Heart right ventricle (tissue), 16 donors: Measurements from ENCODE around the gene MAML1. TPM values are rescaled to one million over a fixed set of nuclear protein-coding genes. Genes with fewer than 3 reads are reported as not detected.
"Not testable (repeated sequence)": the region's sequence is repeated elsewhere in the genome, so short reads cannot be mapped to it uniquely, and the experiment has no call there.

Source experiments
- ATAC-seq, 8 donors: fragments of 200-7000 bp; cut with Tn5 transposase; one replicate each; pipeline ENCODE4 v1.9.1; 2020; ENCODE audit warnings: mild to moderate bottlenecking in 8 of 8, moderate library complexity in 8 of 8, moderate number of reproducible peaks in 1 of 8
- DNase-seq, 2 donors: peaks; one replicate each; pipeline ENCODE4 v3.0.0-alpha.2; 2020
- H3K27ac ChIP-seq, 10 donors: fragments of 200-600 bp; sonication (generic) in 2 of 10; one replicate each; pipeline versions ENCODE4 v1.5.0 to v1.8.0; 2020 to 2022; ENCODE audit warnings: mild to moderate bottlenecking in 3 of 10
- H3K27me3 ChIP-seq, 7 donors: fragments of 200-600 bp; one replicate each; pipeline ENCODE4 v1.8.0; 2021 to 2022; ENCODE audit warnings: mild to moderate bottlenecking in 2 of 7
- H3K36me3 ChIP-seq, 9 donors: fragments of 200-600 bp; sonication (generic) in 1 of 9; one replicate each; pipeline versions ENCODE4 v1.5.0 to v1.8.0; 2020 to 2022; ENCODE audit warnings: mild to moderate bottlenecking in 2 of 9
- H3K4me1 ChIP-seq, 9 donors: fragments of 200-600 bp; sonication (generic) in 1 of 9; one replicate each; pipeline versions ENCODE4 v1.5.0 to v1.8.0; 2020 to 2022; ENCODE audit warnings: mild to moderate bottlenecking in 4 of 9
- H3K4me3 ChIP-seq, 10 donors: fragments of 200-600 bp; sonication (generic) in 2 of 10; one replicate each; pipeline versions ENCODE4 v1.5.0 to v1.8.0; 2020 to 2022; ENCODE audit warnings: mild to moderate bottlenecking in 7 of 10, moderate library complexity in 2 of 10
- H3K9me3 ChIP-seq, 11 donors: fragments of 200-600 bp in 10 of 11; sonication (generic) in 2 of 11; one replicate each; pipeline versions ENCODE4 v1.5.0 to v1.8.0; 2013 to 2022; ENCODE audit warnings: mild to moderate bottlenecking in 2 of 11, control low read depth in 1 of 11, moderate library complexity in 1 of 11
- CTCF ChIP-seq, 9 donors: fragments of 200-600 bp; sonication (generic) in 2 of 9; IDR thresholded peaks; one replicate each; pipeline versions ENCODE4 v1.5.0 to v1.8.0; 2021 to 2022; ENCODE audit warnings: antibody characterized with exemption in 9 of 9, mild to moderate bottlenecking in 5 of 9, moderate library complexity in 1 of 9
- WGBS, 2 donors: extraction: QIAGEN DNeasy Blood & Tissue Kit; methylation state at CpG; one replicate each; pipeline ENCODE4 v1.1.7; 2013; ENCODE audit warnings: inconsistent platforms in 1 of 2; 5-methylcytosine and 5-hydroxymethylcytosine counted together
- intact Hi-C, 10 donors: fragments of 100-400 bp; cut with DNase I; formaldehyde crosslinking; loops; one replicate each; pipeline versions ENCODE4 v1.11.1 to v1.14.2; 2022
- polyA plus RNA-seq, 2 donors: library from polyadenylated mRNA; stranded (reverse); fragments of 200-250 nt; gene quantifications; one replicate each; pipeline ENCODE4 v1.2.3, GENCODE V29; 2013
- total RNA-seq, 10 donors: library from RNA; stranded (reverse); fragmentation: NEBNext Ultra II Directional in 3 of 10; extraction: Animal tissue kit (Norgen Biotek cat#: 25700) in 3 of 10; gene quantifications; one replicate each; pipeline versions ENCODE4 v1.2.1 to v1.2.4, GENCODE V29; 2021 to 2023
- donor health status: Arrhythmogenic right ventricular cardiomyopathy.
- donor health status: ischemic (EF 13 %, LVEDD 7.1; RV severe dilation, severe dysfunction).
- donor health status: healthy with polysubstance abuse.
- donor health status: DM: no; HTN: yes; CAD: no.
- donor health status: DM: no; HTN: no; CAD: no.
- donor health status: ischemic (EF 25% LVEDD 6.9; RV normal size, moderate dysfunction).
- donor health status: ischemic (EF 25% LVEDD 5.7; RV mildly dilated, moderate dysfunction).
- donor health status: healthy.
- donor health status: DM: yes; HTN: yes; CAD: no.
- donor health status: Ischemic cardiomyopathy.
- donor health status: ischemic (EF 35%, LVEDD 5.7; RV mildly dilated, moderate dysfunction).
- donor health status: nonischemic (EF 11% LVEDD 7.7; RV severe dilation, severe dysfunction).
- donor health status: DM: yes; HTN: yes; CAD: no.
- donor health status: PGD.
- donor health status: ischemic (EF 29% LVEDD 5.4; RV normal size, mild dysfunction).
- donor health status: nonischemic (EF 23%, LVEDD 6.1; RV moderate dilation, normal function).

Gene MAML1
- total and polyA plus RNA-seq, 12 donors: 5.5 to 15.3 (median 11.9) TPM

GRCh38 chr5:179733772-179734126 is 1.1 kb downstream of the MAML1 start:
- 0% methylated on average over 2 of the region's 2 CpGs for WGBS, 2 donors
- TF ChIP-seq CTCF (IDR thresholded peaks at IDR 0.05): no peak
- no peak for ATAC-seq
- no peaks in the 10 kb centered on the region for H3K9me3 ChIP-seq
- peak overlapping the region; percentile 60 to 99 (median 74) for H3K4me3 ChIP-seq
- H3K27me3 ChIP-seq: no peaks in the 10 kb centered on the region
- peaks cover 0 to 52% (median 12%) of the 10 kb centered on the region in 9 donors for H3K36me3 ChIP-seq
- DNase-seq: no peak
- H3K4me1 ChIP-seq: peaks cover 8 to 67% (median 52%) of the 10 kb centered on the region in 9 donors
- peak overlapping the region; percentile 82 to 98 (median 96) for H3K27ac ChIP-seq
- intact Hi-C loops: loop anchor here in 3 of 10 donors (2.0 to 5.0 kb wide), 3 partner anchors 34 to 36 kb away; partner anchors contain the start of gene CANX (in 2 of the 3)

GRCh38 chr5:179734536-179735164 is 2.0 kb downstream of the MAML1 start:
- H3K36me3 ChIP-seq: peaks cover 0 to 52% (median 3%) of the 10 kb centered on the region in 9 donors
- H3K9me3 ChIP-seq: no peaks in the 10 kb centered on the region
- no peak for ATAC-seq
- WGBS, 2 donors: 76 to 81% methylated on average over 12 of the region's 12 CpGs
- DNase-seq: no peak
- H3K27me3 ChIP-seq: no peaks in the 10 kb centered on the region
- peak overlapping the region in 6 of 10 donors; percentile 67 to 85 (median 74) for H3K4me3 ChIP-seq
- H3K4me1 ChIP-seq: peaks cover 8 to 74% (median 53%) of the 10 kb centered on the region in 9 donors
- no peak for TF ChIP-seq CTCF (IDR thresholded peaks at IDR 0.05)
- H3K27ac ChIP-seq: peak overlapping the region in 5 of 10 donors; percentile 1 to 96 (median 92)
- intact Hi-C loops: loop anchor here in 2 of 10 donors (5.0 kb wide), 2 partner anchors 33 to 37 kb away; partner anchors contain the start of gene CANX (in 1 of the 2)

GRCh38 chr5:179738742-179739141 is 6.1 kb downstream of the MAML1 start:
- Histone ChIP-seq H3K9me3 (no peaks in the 10 kb centered on the region), H3K36me3 (peaks cover 0 to 40% (median 0%) of the 10 kb centered on the region in 9 donors), H3K4me1 (peaks cover 8 to 74% (median 51%) of the 10 kb centered on the region in 9 donors), H3K4me3 (no peak overlapping the region), H3K27ac (peak overlapping the region in 1 of 10 donors; percentile 8), H3K27me3 (no peaks in the 10 kb centered on the region)
- WGBS, 2 donors: 90 to 94% methylated on average over 4 of the region's 4 CpGs
- intact Hi-C loops: no loop called here
- ATAC-seq (no peak), DNase-seq (no peak)
- TF ChIP-seq CTCF (IDR thresholded peaks at IDR 0.05): no peak

- WGBS, 2 donors: 88 to 90% methylated on average over 7 of the region's 7 CpGs
- H3K27me3 ChIP-seq, H3K4me3 ChIP-seq, H3K9me3 ChIP-seq, intact Hi-C loops, H3K27ac ChIP-seq, DNase-seq, ATAC-seq: not testable (repeated sequence)
- H3K36me3 ChIP-seq: peaks cover 0 to 19% (median 0%) of the 10 kb centered on the region in 9 donors
- peaks cover 0 to 54% (median 21%) of the 10 kb centered on the region in 9 donors for H3K4me1 ChIP-seq
Measured at GRCh38 chr5:179744106-179744505, 11.5 kb downstream of the MAML1 start.

- ATAC-seq (peak in 2 of 8 donors; percentile 30 to 33), DNase-seq (no peak)
- H3K4me3 ChIP-seq: no peak overlapping the region
- H3K27ac ChIP-seq: no peak overlapping the region
- 73 to 79% methylated on average over 2 of the region's 2 CpGs for WGBS, 2 donors
- intact Hi-C loops: no loop called here
- H3K27me3 ChIP-seq: no peaks in the 10 kb centered on the region
- H3K4me1 ChIP-seq: peaks cover 0 to 53% (median 24%) of the 10 kb centered on the region in 9 donors
- peaks cover 0 to 20% (median 0%) of the 10 kb centered on the region in 9 donors for H3K36me3 ChIP-seq
- no peaks in the 10 kb centered on the region for H3K9me3 ChIP-seq
- no peak for TF ChIP-seq CTCF (IDR thresholded peaks at IDR 0.05)
Measured at GRCh38 chr5:179746872-179747271, 14.2 kb downstream of the MAML1 start.
